Endodermal cell (in vitro differentiated cells): ENCODE results near the gene TRIM46. TPM values are rescaled to one million over a fixed set of nuclear protein-coding genes. Genes with fewer than 3 reads are reported as not detected.
"Not testable (repeated sequence)": the region's sequence is repeated elsewhere in the genome, so short reads cannot be mapped to it uniquely, and the experiment has no call there.

Source experiments
- DNase-seq: peaks from one replicate; pipeline ENCODE4 v3.0.0-alpha.2; 2017
- H3K27ac ChIP-seq: 2 replicates; pipeline ENCODE4 v1.5.1; 2013; ENCODE audit warnings: mild to moderate bottlenecking, low read depth, low read length, moderate library complexity
- H3K27me3 ChIP-seq: 2 replicates; pipeline ENCODE4 v1.6.1; 2013; ENCODE audit warnings: mild to moderate bottlenecking, low read length, moderate library complexity; ENCODE audit not compliant: insufficient read depth, control insufficient read depth, poor library complexity, severe bottlenecking
- H3K36me3 ChIP-seq: 2 replicates; pipeline ENCODE4 v1.7.0; 2013; ENCODE audit warnings: mild to moderate bottlenecking, low read length, moderate library complexity; ENCODE audit not compliant: control insufficient read depth, insufficient read depth
- H3K4me1 ChIP-seq: one replicate; pipeline ENCODE4 v1.7.0; 2013; ENCODE audit warnings: low read length; ENCODE audit not compliant: control insufficient read depth, insufficient read depth
- H3K4me3 ChIP-seq: 2 replicates; pipeline ENCODE4 v1.5.1; 2013; ENCODE audit warnings: mild to moderate bottlenecking, low read length, moderate library complexity
- H3K9ac ChIP-seq: 2 replicates; pipeline ENCODE4 v1.6.1; 2013; ENCODE audit warnings: mild to moderate bottlenecking, low read length, moderate library complexity; ENCODE audit not compliant: poor library complexity, severe bottlenecking; ENCODE audit errors: extremely low read depth
- H3K9me3 ChIP-seq: 2 replicates; pipeline ENCODE4 v1.6.1; 2013; ENCODE audit warnings: mild to moderate bottlenecking, low read length, moderate library complexity; ENCODE audit not compliant: control insufficient read depth
- H3K27ac Mint-ChIP-seq: 2 replicates; pipeline ENCODE4 v1.8.0; 2020; ENCODE audit warnings: mixed read lengths
- H3K27me3 Mint-ChIP-seq: 2 replicates; pipeline ENCODE4 v1.8.0; 2021; ENCODE audit warnings: mild to moderate bottlenecking, mixed read lengths; ENCODE audit not compliant: insufficient read depth
- H3K36me3 Mint-ChIP-seq: 2 replicates; pipeline ENCODE4 v1.8.0; 2020; ENCODE audit warnings: low read depth, mixed read lengths
- H3K4me1 Mint-ChIP-seq: 2 replicates; pipeline ENCODE4 v1.8.0; 2020; ENCODE audit warnings: mixed read lengths
- H3K4me3 Mint-ChIP-seq: 2 replicates; pipeline ENCODE4 v1.8.0; 2020; ENCODE audit warnings: mild to moderate bottlenecking, moderate library complexity, mixed read lengths
- H3K9me3 Mint-ChIP-seq: 2 replicates; pipeline ENCODE4 v1.8.0; 2020; ENCODE audit warnings: mild to moderate bottlenecking, mixed read lengths
- CTCF ChIP-seq: fragments of 200-600 bp; sonication (generic); conservative IDR thresholded peaks from 2 replicates; pipeline ENCODE4 v1.5.0; 2021; ENCODE audit warnings: antibody characterized with exemption, mild to moderate bottlenecking
- WGBS, 2 experiments: methylation state at CpG; one replicate each; pipeline versions ENCODE4 v1.1.5 to v1.1.7; 2013; ENCODE audit warnings: missing lambda C conversion rate in 2 of 2, mixed read lengths in 1 of 2; ENCODE audit not compliant: insufficient coverage in 1 of 2, insufficient read length in 1 of 2; 5-methylcytosine and 5-hydroxymethylcytosine counted together
- total RNA-seq, 2 donors: library from RNA; stranded (reverse); fragmentation: NEBNext Ultra II Directional in 1 of 2; extraction: Animal tissue kit (Norgen Biotek cat#: 25700) in 1 of 2; gene quantifications; 2 replicates in 1 of 2; 3 replicates in 1 of 2; pipeline ENCODE4 v1.2.1, GENCODE V29; 2021

The TRIM46 gene
- total RNA-seq, 2 donors from 2014 or later: 5.1 to 7.1 TPM

- H3K9ac ChIP-seq, DNase-seq, H3K4me3 Mint-ChIP-seq: not testable (repeated sequence)
Measured at GRCh38 chr1:155163785-155164184, 9.9 kb upstream of the TRIM46 start.

DNA sequence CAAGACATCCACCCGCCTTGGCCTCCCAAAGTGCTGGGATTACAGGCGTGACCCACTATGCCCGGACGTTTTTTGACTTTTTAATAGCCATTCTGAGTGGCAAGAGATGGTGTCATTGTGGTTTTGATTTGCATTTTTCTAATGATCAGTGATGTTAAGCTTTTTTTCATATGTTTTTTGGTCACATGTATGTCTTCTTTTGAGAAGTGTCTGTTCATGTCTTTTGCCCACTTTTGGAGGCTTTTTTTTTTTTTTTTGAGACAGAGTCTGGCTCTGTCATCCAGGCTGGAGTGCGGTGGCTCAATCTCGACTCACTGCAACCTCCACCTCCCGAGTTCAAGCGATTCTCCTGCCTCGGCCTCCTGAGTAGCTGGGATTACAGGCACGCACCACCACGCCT lies 9.0 kb upstream of the TRIM46 start:
- not testable (repeated sequence) for H3K27me3 ChIP-seq, H3K4me1 Mint-ChIP-seq, H3K36me3 Mint-ChIP-seq, H3K9ac ChIP-seq, H3K4me3 ChIP-seq, H3K27me3 Mint-ChIP-seq, H3K4me1 ChIP-seq, H3K27ac Mint-ChIP-seq, H3K27ac ChIP-seq, H3K4me3 Mint-ChIP-seq, H3K9me3 Mint-ChIP-seq, H3K9me3 ChIP-seq, H3K36me3 ChIP-seq
- 79 to 89% methylated on average over 6 to 9 of the region's 11 CpGs for WGBS, 2 experiments
- DNase-seq: peak; percentile 17

More at GRCh38 chr1:155163785-155164184, 9.9 kb upstream of the TRIM46 start:
- H3K4me1 ChIP-seq, H3K4me3 ChIP-seq, H3K27ac ChIP-seq, H3K9me3 ChIP-seq, H3K9me3 Mint-ChIP-seq, H3K36me3 Mint-ChIP-seq, H3K27me3 ChIP-seq, H3K27ac Mint-ChIP-seq, H3K36me3 ChIP-seq, H3K4me1 Mint-ChIP-seq: not testable (repeated sequence)
- 70 to 92% methylated on average over 2 to 4 of the region's 4 CpGs for WGBS, 2 experiments
- H3K27me3 Mint-ChIP-seq: peaks cover 12% of the 10 kb centered on the region

- Mint-ChIP-seq H3K4me1 (peaks cover 3% of the 10 kb centered on the region), H3K4me3 (no peak overlapping the region), H3K36me3 (peaks cover 13% of the 10 kb centered on the region), H3K9me3 (no peaks in the 10 kb centered on the region), H3K27me3 (no peaks in the 10 kb centered on the region), H3K27ac (no peak overlapping the region)
- peaks cover 13% of the 10 kb centered on the region for H3K36me3 ChIP-seq
- TF ChIP-seq CTCF: no peak
- H3K9me3 ChIP-seq: no peaks in the 10 kb centered on the region
- no peak overlapping the region for H3K27ac ChIP-seq
- WGBS, 2 experiments: 79 to 80% methylated on average over 7 to 8 of the region's 8 CpGs
- H3K27me3 ChIP-seq: no peaks in the 10 kb centered on the region
- H3K4me1 ChIP-seq: no peaks in the 10 kb centered on the region
- H3K4me3 ChIP-seq: no peak overlapping the region
- no peak overlapping the region for H3K9ac ChIP-seq
- DNase-seq: peak; percentile 58
Measured at GRCh38 chr1:155166051-155166470, 7.6 kb upstream of the TRIM46 start.

GRCh38 chr1:155166471-155167165 lies 7.0 kb upstream of the TRIM46 start:
- Mint-ChIP-seq H3K27ac (no peak overlapping the region), H3K4me1 (peaks cover 3% of the 10 kb centered on the region), H3K9me3 (no peaks in the 10 kb centered on the region), H3K36me3 (peaks cover 16% of the 10 kb centered on the region), H3K4me3 (no peak overlapping the region), H3K27me3 (no peaks in the 10 kb centered on the region)
- Histone ChIP-seq H3K9me3 (no peaks in the 10 kb centered on the region), H3K9ac (no peak overlapping the region), H3K27me3 (no peaks in the 10 kb centered on the region), H3K4me1 (no peaks in the 10 kb centered on the region), H3K27ac (no peak overlapping the region), H3K36me3 (peaks cover 13% of the 10 kb centered on the region), H3K4me3 (no peak overlapping the region)
- peak; percentile 73 for DNase-seq
- 55 to 76% methylated on average over 4 to 27 of the region's 27 CpGs for WGBS, 2 experiments
- no peak for TF ChIP-seq CTCF
